Nephron progenitor cell (in vitro differentiated cells): ENCODE measurements around the gene CNOT3.

ENCODE experiments used
- DNase-seq: peaks from one replicate; pipeline ENCODE4 v3.0.0; 2021
- H3K27ac Mint-ChIP-seq: 2 replicates; pipeline ENCODE4 v1.8.0; 2021; ENCODE audit warnings: mild to moderate bottlenecking, moderate library complexity, mixed read lengths
- H3K27me3 Mint-ChIP-seq: 2 replicates; pipeline ENCODE4 v1.8.0; 2021; ENCODE audit warnings: mild to moderate bottlenecking, low read depth, mixed read lengths; ENCODE audit not compliant: poor library complexity
- H3K36me3 Mint-ChIP-seq: 2 replicates; pipeline ENCODE4 v1.8.0; 2021; ENCODE audit warnings: low read depth, mixed read lengths
- H3K4me1 Mint-ChIP-seq: 2 replicates; pipeline ENCODE4 v1.8.0; 2021; ENCODE audit warnings: mixed read lengths
- H3K4me3 Mint-ChIP-seq: 2 replicates; pipeline ENCODE4 v1.8.0; 2021; ENCODE audit warnings: mild to moderate bottlenecking, moderate library complexity, mixed read lengths
- H3K9me3 Mint-ChIP-seq: 2 replicates; pipeline ENCODE4 v1.8.0; 2021; ENCODE audit warnings: mild to moderate bottlenecking, moderate library complexity, mixed read lengths
- TF ChIP-seq, protein P1 (sequence below): fragments of 200-600 bp; sonication (generic); IDR thresholded peaks from 2 replicates; pipeline ENCODE4 v1.5.0; 2021; ENCODE audit warnings: antibody characterized with exemption

CNOT3 gene

DNA sequence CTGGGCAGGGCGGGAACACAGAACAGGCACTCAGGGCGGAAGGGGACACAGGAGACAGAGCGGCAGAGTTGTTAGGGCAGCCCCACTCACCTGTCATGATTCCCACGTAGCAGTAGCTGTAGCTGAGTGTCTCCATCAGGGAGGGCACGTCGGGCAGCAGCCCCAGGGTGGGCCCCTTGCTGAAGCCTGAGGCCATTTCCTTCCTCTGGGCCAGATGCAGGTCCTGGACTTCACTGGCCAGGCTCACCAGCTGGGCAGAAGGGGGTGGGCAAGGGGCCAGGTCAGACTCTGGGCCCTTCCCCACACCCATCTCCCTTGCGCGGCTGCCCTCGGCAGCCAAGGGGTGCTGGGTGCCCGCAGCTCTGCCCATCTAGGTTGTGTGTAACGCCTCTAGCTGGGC lies 45.9 kb downstream of the CNOT3 start:
- H3K27ac Mint-ChIP-seq, result no peak overlapping the region
- no peak overlapping the region for H3K4me3 Mint-ChIP-seq
- peaks cover 30% of the 10 kb centered on the region for H3K4me1 Mint-ChIP-seq

DNA sequence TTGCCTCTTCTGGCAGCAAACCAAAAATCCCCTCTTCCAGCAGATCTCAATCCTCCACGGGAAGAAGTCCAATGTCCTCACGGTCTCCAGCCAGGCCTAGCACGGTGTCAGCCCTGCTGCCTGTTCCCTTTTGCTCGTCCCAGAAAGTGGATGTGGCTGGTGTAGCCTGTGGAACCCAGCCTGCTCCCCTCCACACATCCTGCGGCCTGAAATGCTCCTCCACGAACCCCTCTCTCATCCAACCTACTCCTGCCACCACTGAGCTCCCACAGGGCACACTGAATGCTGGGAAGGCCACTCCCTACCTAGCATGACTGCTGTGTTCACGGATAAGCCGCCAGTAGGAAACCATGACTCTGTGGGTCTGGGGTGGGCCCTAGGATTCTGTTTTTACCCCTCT lies 48.8 kb downstream of the CNOT3 start:
- Mint-ChIP-seq H3K4me1 (peaks cover 18% of the 10 kb centered on the region), H3K27ac (peak overlapping the region; percentile 25), H3K27me3 (peaks cover 2% of the 10 kb centered on the region), H3K9me3 (no peaks in the 10 kb centered on the region), H3K36me3 (peaks cover 32% of the 10 kb centered on the region), H3K4me3 (peak overlapping the region; percentile 93)
- no peak for DNase-seq
- TF ChIP-seq, protein P1, sequence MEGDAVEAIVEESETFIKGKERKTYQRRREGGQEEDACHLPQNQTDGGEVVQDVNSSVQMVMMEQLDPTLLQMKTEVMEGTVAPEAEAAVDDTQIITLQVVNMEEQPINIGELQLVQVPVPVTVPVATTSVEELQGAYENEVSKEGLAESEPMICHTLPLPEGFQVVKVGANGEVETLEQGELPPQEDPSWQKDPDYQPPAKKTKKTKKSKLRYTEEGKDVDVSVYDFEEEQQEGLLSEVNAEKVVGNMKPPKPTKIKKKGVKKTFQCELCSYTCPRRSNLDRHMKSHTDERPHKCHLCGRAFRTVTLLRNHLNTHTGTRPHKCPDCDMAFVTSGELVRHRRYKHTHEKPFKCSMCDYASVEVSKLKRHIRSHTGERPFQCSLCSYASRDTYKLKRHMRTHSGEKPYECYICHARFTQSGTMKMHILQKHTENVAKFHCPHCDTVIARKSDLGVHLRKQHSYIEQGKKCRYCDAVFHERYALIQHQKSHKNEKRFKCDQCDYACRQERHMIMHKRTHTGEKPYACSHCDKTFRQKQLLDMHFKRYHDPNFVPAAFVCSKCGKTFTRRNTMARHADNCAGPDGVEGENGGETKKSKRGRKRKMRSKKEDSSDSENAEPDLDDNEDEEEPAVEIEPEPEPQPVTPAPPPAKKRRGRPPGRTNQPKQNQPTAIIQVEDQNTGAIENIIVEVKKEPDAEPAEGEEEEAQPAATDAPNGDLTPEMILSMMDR, result no peak

More for the DNA sequence above, 45.9 kb downstream of the CNOT3 start:
- peaks cover 34% of the 10 kb centered on the region for H3K36me3 Mint-ChIP-seq
- DNase-seq, result no peak
- H3K9me3 Mint-ChIP-seq, result no peaks in the 10 kb centered on the region
- H3K27me3 Mint-ChIP-seq, result no peaks in the 10 kb centered on the region
- TF ChIP-seq, protein P1, result no peak

GRCh38 chr19:54186934-54187381 lies 49.4 kb downstream of the CNOT3 start:
- TF ChIP-seq, protein P1, result no peak
- Mint-ChIP-seq H3K27me3 (peaks cover 5% of the 10 kb centered on the region), H3K27ac (no peak overlapping the region), H3K9me3 (no peaks in the 10 kb centered on the region), H3K4me3 (peak overlapping the region; percentile 93), H3K4me1 (peaks cover 24% of the 10 kb centered on the region), H3K36me3 (peaks cover 29% of the 10 kb centered on the region)
- DNase-seq, result no peak

GRCh38 chr19:54188215-54188871 lies 50.8 kb downstream of the CNOT3 start:
- TF ChIP-seq, protein P1, result no peak
- Mint-ChIP-seq H3K4me3 (peak overlapping the region; percentile 93), H3K27me3 (peaks cover 5% of the 10 kb centered on the region), H3K27ac (peak overlapping the region; percentile 93), H3K9me3 (no peaks in the 10 kb centered on the region), H3K36me3 (peaks cover 30% of the 10 kb centered on the region), H3K4me1 (peaks cover 38% of the 10 kb centered on the region)
- no peak for DNase-seq

DNA sequence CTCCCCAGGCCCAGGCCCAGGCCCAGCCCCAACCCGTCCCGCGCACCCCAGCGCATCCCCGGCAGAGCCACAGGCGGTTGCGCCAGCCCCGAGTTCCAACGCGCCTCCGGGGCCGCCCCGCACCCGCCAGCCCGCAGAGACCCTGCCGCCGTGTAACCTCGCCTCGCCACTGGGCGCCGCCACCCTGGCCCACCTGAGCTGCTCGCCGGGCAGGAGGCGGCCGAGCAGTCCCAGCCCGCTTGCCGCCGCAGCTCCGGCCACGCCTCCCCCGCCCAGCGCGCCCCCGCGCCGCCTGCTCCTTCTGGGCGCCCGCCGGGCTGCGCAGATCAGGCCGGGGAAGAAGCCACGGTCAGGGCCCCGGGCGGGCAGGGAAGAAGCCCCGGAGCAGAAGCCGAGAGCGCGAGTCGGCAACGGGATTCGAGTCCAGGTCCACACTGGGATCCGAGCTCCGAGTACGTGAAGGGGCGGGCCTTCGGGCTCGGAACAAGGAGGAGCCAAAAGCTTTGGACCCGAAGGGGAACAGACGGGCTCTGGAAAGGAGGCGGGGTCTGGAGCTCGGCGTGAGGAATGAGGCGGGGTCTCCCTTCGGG lies 51.7 kb downstream of the CNOT3 start, which contains the start of gene MBOAT7:
MBOAT7 (minus strand) TSS at position 436 of the 590 bp plus-strand sequence. CDS start 1,072 bp downstream, outside the sequence.
- Mint-ChIP-seq H3K9me3 (no peaks in the 10 kb centered on the region), H3K4me1 (peaks cover 43% of the 10 kb centered on the region), H3K36me3 (peaks cover 32% of the 10 kb centered on the region), H3K27ac (peak within 1 kb of the TSS; percentile 100), H3K4me3 (peak within 1 kb of the TSS; percentile 93), H3K27me3 (peaks cover 5% of the 10 kb centered on the region)
- DNase-seq, result peak; percentile 88
- TF ChIP-seq, protein P1, result no peak
